ENCODE data around the gene GAGE10. TPM values are rescaled to one million over a fixed set of nuclear protein-coding genes. Genes with fewer than 3 reads are reported as not detected.

The GAGE10 gene
- total RNA-seq, 4 donors from 2014 or later, result not detected

GRCh38 chrX:49276671-49277534, 26.5 kb upstream of the GAGE10 start:
- no peaks in the 10 kb centered on the region for H3K9me3 ChIP-seq
- DNase-seq, result peak in 1 of 2 donors; percentile 8
- intact Hi-C loops (cut with DNase I; ENCODE audit: low total_unique reads), result no loop called here
- H3K27me3 ChIP-seq, result no peaks in the 10 kb centered on the region
- no peaks in the 10 kb centered on the region for H3K36me3 ChIP-seq
- H3K27ac ChIP-seq, result peak overlapping the region in 1 of 2 donors; percentile 14
- H3K4me3 ChIP-seq, result no peak overlapping the region
- TF ChIP-seq POLR2A (IDR thresholded peaks at IDR 0.05) (no peak), CTCF (IDR thresholded peaks at IDR 0.05) (no peak)
- H3K4me1 ChIP-seq, result no peaks in the 10 kb centered on the region

GRCh38 chrX:49277535-49277830, 26.0 kb upstream of the GAGE10 start:
- Histone ChIP-seq H3K36me3 (no peaks in the 10 kb centered on the region), H3K27me3 (no peaks in the 10 kb centered on the region)
- intact Hi-C loops (cut with DNase I; ENCODE audit: low total_unique reads), result no loop called here

GRCh38 chrX:49278081-49278480, 25.4 kb upstream of the GAGE10 start:
- intact Hi-C loops (cut with DNase I; ENCODE audit: low total_unique reads), result no loop called here
- Histone ChIP-seq H3K4me1 (no peaks in the 10 kb centered on the region), H3K27me3 (no peaks in the 10 kb centered on the region), H3K36me3 (no peaks in the 10 kb centered on the region), H3K27ac (no peak overlapping the region), H3K4me3 (no peak overlapping the region), H3K9me3 (no peaks in the 10 kb centered on the region)
- TF ChIP-seq POLR2A (IDR thresholded peaks at IDR 0.05) (no peak), CTCF (IDR thresholded peaks at IDR 0.05) (no peak)
- DNase-seq, result no peak

More at GRCh38 chrX:49277535-49277830, 26.0 kb upstream of the GAGE10 start:
- H3K4me1 ChIP-seq, result no peaks in the 10 kb centered on the region
- H3K9me3 ChIP-seq, result no peaks in the 10 kb centered on the region
- no peak overlapping the region for H3K27ac ChIP-seq
- TF ChIP-seq CTCF (IDR thresholded peaks at IDR 0.05) (no peak), POLR2A (IDR thresholded peaks at IDR 0.05) (no peak)
- DNase-seq, result no peak
- no peak overlapping the region for H3K4me3 ChIP-seq

GRCh38 chrX:49282647-49283011, 20.8 kb upstream of the GAGE10 start:
- Histone ChIP-seq H3K36me3 (no peaks in the 10 kb centered on the region), H3K9me3 (no peaks in the 10 kb centered on the region), H3K27me3 (no peaks in the 10 kb centered on the region), H3K27ac (peak overlapping the region in 1 of 2 donors; percentile 62), H3K4me3 (no peak overlapping the region), H3K4me1 (no peaks in the 10 kb centered on the region)
- intact Hi-C loops (cut with DNase I; ENCODE audit: low total_unique reads), result no loop called here
- peak; percentile 27 to 42 for DNase-seq
- TF ChIP-seq CTCF (IDR thresholded peaks at IDR 0.05) (peak in 3 of 4 experiments; percentile 28 to 35 (median 29)), POLR2A (IDR thresholded peaks at IDR 0.05) (no peak)

- no peak overlapping the region for H3K4me3 ChIP-seq
- no peaks in the 10 kb centered on the region for H3K36me3 ChIP-seq
- no peaks in the 10 kb centered on the region for H3K27me3 ChIP-seq
- TF ChIP-seq CTCF (IDR thresholded peaks at IDR 0.05) (no peak), POLR2A (IDR thresholded peaks at IDR 0.05) (no peak)
- intact Hi-C loops (cut with DNase I; ENCODE audit: low total_unique reads), result no loop called here
- H3K4me1 ChIP-seq, result no peaks in the 10 kb centered on the region
- DNase-seq, result no peak
- no peaks in the 10 kb centered on the region for H3K9me3 ChIP-seq
- H3K27ac ChIP-seq, result no peak overlapping the region
These were observed 19.2 kb upstream of the GAGE10 start for GRCh38 chrX:49284212-49284611.

All from uterus (tissue), 4 donors.